ENCODE results near the gene PAPSS1. TPM values are rescaled to one million over a fixed set of nuclear protein-coding genes. Genes with fewer than 3 reads are reported as not detected.

The PAPSS1 gene
- total RNA-seq, 6 experiments from 2014 or later: 55.5 to 64.7 (median 62.9) TPM

DNA sequence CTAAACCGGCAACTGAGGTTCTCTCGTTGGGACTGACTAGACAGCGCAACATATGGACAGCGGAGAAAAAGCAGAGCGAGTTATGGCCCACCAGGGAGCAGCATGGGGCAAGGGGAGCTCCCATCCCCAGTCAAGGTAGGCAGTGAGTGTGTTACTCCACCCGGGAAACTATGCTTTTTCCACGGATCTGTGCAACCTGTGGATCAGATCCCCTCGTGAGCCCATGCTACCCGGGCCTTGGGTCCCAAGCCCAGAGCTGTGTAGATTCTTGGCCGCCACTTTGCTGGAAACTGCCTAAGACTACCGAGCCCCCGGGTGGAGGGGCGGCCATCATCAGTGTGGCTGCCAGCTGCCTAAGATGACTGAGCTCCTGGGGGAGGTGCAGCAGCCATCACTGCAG, 140.9 kb downstream of the PAPSS1 start:
- Mint-ChIP-seq H3K4me1 (ENCODE audit: low read depth) (peaks cover 16% of the 10 kb centered on the region), H3K36me3 (ENCODE audit: low read depth) (no peaks in the 10 kb centered on the region), H3K9me3 (no peaks in the 10 kb centered on the region), H3K27ac (no peak overlapping the region), H3K27me3 (ENCODE audit: insufficient read depth) (peaks cover 4% of the 10 kb centered on the region; the same call in 1 of the 2 replicates), H3K4me3 (no peak overlapping the region)
- DNase-seq: no peak
- TF ChIP-seq, protein P1, sequence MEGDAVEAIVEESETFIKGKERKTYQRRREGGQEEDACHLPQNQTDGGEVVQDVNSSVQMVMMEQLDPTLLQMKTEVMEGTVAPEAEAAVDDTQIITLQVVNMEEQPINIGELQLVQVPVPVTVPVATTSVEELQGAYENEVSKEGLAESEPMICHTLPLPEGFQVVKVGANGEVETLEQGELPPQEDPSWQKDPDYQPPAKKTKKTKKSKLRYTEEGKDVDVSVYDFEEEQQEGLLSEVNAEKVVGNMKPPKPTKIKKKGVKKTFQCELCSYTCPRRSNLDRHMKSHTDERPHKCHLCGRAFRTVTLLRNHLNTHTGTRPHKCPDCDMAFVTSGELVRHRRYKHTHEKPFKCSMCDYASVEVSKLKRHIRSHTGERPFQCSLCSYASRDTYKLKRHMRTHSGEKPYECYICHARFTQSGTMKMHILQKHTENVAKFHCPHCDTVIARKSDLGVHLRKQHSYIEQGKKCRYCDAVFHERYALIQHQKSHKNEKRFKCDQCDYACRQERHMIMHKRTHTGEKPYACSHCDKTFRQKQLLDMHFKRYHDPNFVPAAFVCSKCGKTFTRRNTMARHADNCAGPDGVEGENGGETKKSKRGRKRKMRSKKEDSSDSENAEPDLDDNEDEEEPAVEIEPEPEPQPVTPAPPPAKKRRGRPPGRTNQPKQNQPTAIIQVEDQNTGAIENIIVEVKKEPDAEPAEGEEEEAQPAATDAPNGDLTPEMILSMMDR (IDR thresholded peaks at IDR 0.05): no peak

DNA sequence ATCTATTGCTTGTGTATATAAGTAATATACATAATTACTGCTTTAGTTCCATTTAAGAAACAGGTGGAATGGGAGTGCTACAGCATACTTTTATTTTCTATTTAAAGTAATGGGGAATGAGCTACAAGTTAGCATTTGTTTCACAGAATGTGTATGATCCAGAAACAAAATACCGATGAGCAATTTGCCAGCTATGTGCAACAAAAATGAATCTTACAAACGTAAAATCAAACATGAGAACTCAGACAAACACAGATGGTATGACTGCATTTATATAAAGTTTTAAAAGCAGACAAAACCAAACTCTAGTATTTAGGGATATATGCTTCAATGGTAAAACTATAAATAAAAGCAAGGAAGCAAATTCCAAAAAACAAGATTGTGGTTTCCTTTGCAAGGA, 141.7 kb downstream of the PAPSS1 start:
- TF ChIP-seq, protein P1 (IDR thresholded peaks at IDR 0.05): no peak
- no peaks in the 10 kb centered on the region for H3K36me3 Mint-ChIP-seq (ENCODE audit: low read depth)

DNA sequence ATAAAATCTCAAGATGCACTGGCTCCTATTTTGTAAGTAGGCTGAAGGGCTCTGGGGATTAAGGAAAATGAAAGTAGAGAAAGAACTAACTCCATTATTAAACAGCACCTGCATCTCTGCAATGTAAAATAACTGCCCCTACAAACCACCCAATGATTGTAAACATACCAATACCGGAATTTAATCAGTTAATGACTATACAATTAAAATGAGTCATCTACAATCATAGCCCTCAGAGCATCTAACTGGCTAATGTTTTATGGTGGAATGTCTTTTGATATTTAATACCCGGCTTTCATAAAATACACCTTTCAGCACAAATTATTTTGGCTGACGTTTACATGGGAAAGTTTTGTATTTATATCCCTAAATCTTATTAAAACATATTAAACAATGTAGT, 142.3 kb downstream of the PAPSS1 start:
- H3K36me3 Mint-ChIP-seq (ENCODE audit: low read depth): no peaks in the 10 kb centered on the region
- peaks cover 16% of the 10 kb centered on the region for H3K4me1 Mint-ChIP-seq (ENCODE audit: low read depth)
- H3K27ac Mint-ChIP-seq: no peak overlapping the region
- DNase-seq: no peak
- H3K27me3 Mint-ChIP-seq (ENCODE audit: insufficient read depth): peaks cover 4% of the 10 kb centered on the region; the same call in 1 of the 2 replicates
- TF ChIP-seq, protein P1 (IDR thresholded peaks at IDR 0.05): no peak
- H3K4me3 Mint-ChIP-seq: no peak overlapping the region
- no peaks in the 10 kb centered on the region for H3K9me3 Mint-ChIP-seq

More for the DNA sequence above, 141.7 kb downstream of the PAPSS1 start:
- H3K9me3 Mint-ChIP-seq: no peaks in the 10 kb centered on the region
- no peak overlapping the region for H3K4me3 Mint-ChIP-seq
- H3K4me1 Mint-ChIP-seq (ENCODE audit: low read depth): peaks cover 16% of the 10 kb centered on the region
- H3K27me3 Mint-ChIP-seq (ENCODE audit: insufficient read depth): peaks cover 4% of the 10 kb centered on the region; the same call in 1 of the 2 replicates
- H3K27ac Mint-ChIP-seq: no peak overlapping the region
- peak; percentile 21 for DNase-seq

DNA sequence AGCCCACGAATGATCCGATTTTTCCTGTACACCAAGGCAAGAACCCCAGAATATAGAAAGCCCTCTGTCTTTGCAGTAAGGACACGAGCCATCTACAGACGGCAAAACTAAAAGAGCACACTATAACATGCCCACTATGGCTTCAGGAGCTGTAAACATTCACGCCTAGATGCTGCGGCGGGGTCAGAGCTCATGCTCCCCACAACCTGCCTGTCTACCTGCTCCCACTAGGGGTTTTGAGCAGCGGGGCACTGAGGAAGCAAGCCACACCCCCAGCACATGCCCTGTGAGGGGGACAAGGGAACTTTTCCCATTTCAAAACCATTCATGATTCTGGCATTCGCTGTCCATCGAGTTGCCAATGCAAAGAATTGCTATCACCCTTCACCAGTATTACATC, 144.8 kb downstream of the PAPSS1 start:
- TF ChIP-seq, protein P1 (IDR thresholded peaks at IDR 0.05): no peak
- H3K36me3 Mint-ChIP-seq (ENCODE audit: low read depth): no peaks in the 10 kb centered on the region
- H3K27me3 Mint-ChIP-seq (ENCODE audit: insufficient read depth): peaks cover 4% of the 10 kb centered on the region; the same call in 1 of the 2 replicates
- H3K4me1 Mint-ChIP-seq (ENCODE audit: low read depth): peaks cover 16% of the 10 kb centered on the region
- no peak overlapping the region for H3K27ac Mint-ChIP-seq
- no peak for DNase-seq
- H3K4me3 Mint-ChIP-seq: no peak overlapping the region
- no peaks in the 10 kb centered on the region for H3K9me3 Mint-ChIP-seq

DNA sequence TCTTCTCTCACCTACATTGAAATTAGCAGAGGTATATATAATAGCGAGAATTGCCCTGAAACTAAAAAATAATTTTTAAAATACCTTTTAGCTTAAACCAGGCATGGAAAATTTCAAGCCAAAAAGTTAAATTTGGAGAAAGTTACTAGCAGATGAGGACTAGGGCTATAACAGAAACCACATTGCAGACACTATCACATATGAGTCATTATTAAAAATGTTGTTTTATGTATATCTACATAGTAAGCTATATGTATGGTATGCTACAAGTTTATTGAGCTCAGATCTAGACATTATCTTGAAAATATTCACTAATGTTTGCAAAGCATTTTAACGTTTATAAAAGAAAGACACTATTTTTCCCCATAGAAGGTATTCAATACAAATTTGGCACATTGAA, 147.8 kb downstream of the PAPSS1 start:
- TF ChIP-seq, protein P1 (IDR thresholded peaks at IDR 0.05): no peak
- Mint-ChIP-seq H3K27me3 (ENCODE audit: insufficient read depth) (no peaks in the 10 kb centered on the region), H3K27ac (no peak overlapping the region), H3K9me3 (no peaks in the 10 kb centered on the region), H3K36me3 (ENCODE audit: low read depth) (no peaks in the 10 kb centered on the region), H3K4me1 (ENCODE audit: low read depth) (no peaks in the 10 kb centered on the region), H3K4me3 (no peak overlapping the region)
- DNase-seq: no peak

DNA sequence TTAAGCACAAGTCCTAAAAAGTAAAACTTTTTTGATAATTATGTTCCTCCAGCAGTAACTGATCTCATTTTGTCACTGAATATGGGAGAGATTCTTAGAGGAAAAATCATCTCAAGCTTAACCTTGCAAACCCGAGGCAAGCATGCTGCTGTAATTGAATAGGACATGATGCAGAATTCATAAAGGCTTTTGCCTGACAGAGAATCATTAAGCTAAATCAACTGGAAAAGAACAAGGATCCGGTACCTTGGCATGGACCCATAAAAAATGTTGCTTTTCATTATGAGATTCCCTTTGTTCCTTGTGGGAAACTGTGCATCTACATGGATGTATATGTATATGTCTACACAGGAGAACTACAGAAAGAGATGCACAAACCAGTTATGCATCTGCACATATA, 149.1 kb downstream of the PAPSS1 start:
- Mint-ChIP-seq H3K27me3 (ENCODE audit: insufficient read depth) (no peaks in the 10 kb centered on the region), H3K4me1 (ENCODE audit: low read depth) (no peaks in the 10 kb centered on the region), H3K36me3 (ENCODE audit: low read depth) (no peaks in the 10 kb centered on the region), H3K9me3 (no peaks in the 10 kb centered on the region), H3K27ac (no peak overlapping the region), H3K4me3 (no peak overlapping the region)
- DNase-seq: no peak
- TF ChIP-seq, protein P1 (IDR thresholded peaks at IDR 0.05): no peak

Data from HFFc6 (cell line).